ENCODE measurements around the gene ERCC2.
"Not testable (repeated sequence)": the region's sequence is repeated elsewhere in the genome, so short reads cannot be mapped to it uniquely, and the experiment has no call there.

The ERCC2 gene

DNA sequence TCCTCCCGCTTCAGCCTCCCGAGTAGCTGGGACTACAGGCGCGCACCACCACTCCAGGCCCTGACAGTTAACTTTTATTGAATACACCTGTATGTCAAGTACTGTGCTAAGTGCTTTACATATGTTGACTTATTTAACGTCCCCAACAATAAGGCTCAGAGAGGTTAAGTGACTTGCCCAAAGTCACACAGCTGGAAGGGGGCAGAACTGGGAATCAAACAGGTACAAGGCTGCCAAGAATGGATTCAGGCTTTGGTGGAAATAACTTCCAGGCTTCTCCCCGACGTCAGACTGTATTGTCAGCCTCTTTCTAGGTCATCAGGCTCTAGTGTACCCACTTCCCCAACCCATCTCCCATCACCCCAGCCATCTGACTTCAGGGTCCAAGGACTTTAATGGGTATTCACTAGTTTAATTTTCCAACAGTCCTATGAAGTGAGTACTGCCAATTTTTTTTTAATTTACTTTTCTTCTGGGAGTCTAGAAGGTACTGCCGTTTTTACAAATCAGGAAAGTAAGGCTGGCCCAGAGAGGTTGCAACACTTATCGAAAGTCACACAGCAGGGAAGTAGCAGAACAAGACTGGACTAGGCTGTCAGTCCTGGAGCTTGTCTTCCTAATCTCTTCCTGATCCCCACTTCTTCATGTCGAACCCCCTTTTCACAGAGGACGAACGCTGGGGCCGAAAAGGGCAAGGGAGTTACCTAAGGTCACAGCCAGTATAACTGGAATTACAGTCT is 42.8 kb downstream of the ERCC2 start:
- DNase-seq: no peak

DNA sequence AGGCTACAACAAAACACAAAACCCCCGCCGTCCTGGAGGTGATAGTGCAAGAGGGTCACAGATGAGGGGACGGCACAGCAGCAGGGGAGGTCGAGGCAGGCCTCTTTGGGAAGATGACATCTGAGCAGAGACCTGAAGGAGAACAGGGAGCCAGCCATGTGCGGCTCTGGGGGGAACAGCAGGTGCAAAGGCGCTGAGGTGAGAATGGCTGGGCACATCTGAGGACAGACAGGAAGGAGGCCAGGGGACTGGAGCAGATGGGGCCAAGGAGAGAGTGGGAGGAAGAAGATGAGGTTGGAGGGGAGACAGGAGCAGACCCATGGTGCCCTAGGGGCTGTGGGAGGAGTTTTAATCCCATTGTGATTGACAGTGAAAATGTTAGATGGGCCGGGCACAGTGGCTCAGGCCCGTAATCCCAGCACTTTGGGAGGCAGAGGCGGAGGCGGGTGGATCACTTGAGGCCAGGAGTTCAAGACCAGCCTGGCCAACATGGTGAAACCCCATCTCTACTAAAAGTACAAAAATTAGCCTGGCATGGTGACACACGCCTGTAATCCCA is 45.9 kb downstream of the ERCC2 start:
- no peak for DNase-seq

DNA sequence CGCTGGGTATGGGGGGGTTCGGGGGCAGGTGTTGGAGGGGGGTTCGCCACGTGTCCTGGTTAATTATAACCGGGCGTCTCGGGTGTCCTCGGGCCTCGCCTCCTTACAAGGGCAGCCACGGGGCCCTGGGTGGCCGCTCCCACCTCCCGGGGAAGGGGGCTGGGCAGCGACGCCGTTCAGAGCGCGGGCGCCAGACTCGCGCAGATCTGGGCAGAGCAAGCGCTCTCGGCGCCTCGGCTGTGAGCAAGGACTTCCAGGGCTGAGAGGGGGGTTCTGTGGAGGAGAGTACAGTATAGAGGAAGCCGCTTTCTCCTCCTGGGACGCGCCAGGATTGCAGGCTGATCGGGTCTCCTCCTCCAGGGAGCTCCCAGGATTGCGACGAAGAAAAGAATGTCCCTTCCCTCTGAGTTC is 46.7 kb downstream of the ERCC2 start:
- peak; percentile 36 for DNase-seq

DNA sequence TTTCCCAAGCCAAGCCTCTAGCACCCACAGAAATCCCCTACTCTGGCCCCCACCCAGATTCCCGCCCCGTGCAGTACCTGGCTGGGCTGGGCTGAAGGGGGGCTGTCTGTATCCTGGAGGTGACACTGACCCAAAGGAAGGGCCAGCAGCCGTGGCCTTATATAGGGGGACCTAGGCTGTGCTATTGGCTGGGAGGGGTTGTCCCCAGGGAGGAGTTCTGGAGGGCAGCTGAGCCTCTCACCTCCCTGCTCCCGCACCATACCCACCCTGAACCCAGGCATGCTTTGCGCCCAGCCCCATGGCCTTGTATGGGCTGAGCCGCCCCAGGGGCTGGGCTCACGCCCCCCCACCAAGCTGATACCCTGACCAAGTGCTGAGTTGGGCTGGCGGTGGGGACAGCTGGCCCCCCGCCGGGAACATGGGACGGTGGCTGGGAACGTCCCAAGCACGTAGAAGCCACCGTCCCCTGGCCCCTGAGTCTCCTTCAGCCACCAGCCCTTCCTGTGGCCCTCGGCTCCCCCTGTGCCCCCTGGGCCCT is 47.6 kb downstream of the ERCC2 start, which contains the start of gene CKM:
CKM (minus strand) TSS at position 132 of the 538 bp plus-strand sequence. CDS start 3,162 bp downstream, outside the sequence.
- DNase-seq: no peak

DNA sequence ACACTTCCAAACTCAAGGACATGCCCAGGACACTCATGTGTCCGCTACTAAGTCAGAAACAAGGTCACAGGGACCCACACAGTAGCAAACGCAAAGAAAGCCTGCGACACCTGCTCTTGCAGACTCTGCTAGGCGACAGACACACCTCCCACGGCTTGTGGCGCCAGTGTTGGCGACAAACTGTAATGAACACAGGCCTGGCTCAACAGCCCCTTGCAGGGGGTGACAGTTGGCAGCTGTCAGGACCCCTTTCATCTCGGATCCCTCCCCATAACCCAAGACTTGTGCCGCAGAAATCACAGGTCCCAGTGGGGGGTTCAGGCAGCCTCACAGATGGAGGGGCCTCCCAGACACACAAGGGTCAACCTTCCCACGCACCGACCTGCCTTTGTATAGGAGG is 48.1 kb downstream of the ERCC2 start:
- no peak for DNase-seq

DNA sequence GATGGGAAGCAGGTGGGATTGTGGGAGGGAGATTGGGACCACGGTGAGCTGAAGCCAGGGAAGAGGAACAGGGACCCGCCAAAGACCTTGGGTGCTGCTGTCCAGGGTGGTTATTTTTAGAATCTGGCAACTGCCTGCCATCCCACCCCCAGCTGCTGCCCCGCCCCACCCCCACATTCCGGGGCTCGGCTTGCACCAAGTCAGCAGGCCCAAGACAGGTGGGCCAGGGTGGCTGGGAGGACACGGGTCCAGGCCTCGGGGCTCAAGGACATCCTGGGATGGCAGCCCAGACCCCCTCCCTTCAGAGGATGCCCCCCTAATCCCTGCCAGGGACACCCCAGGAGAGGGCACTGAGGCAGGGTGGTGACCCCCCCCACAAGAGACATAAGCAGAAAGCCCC is 48.5 kb downstream of the ERCC2 start:
- no peak for DNase-seq

DNA sequence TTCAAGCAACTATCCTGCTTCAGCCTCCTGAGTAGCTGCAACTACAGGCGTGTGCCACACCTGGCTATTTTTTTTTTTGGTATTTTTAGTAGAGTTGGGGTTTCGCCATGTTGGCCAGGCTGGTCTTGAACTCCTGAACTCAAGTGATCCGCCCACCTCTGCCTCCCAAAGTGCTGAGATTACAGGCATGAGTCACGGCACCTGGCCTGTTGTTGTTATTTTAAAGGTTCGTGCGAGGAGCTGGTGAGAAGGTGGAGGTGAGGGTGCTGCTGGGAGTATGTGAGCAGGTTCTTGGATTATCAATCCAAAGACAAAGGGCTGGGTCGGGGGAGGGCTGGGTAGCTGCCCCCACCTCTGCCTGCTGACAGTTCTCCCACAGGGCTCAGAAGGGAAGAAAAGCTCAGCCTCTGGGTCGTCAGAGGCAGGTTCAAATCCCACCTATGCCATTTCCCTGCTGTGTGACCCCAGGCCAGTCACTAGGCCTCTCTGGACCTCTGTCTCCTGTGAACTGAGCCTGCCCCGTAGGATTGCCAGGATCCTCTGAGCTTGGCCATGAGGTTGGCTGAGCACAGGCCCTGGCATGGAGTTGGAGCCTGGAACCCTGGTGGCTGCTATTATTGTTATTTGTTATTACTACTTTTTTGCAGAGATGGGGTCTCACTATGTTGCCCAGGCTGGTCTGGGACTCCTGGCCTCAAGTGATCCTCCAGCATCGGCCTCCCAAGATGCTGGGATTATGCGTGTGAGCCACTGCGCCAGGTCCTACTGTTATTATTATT is 49.2 kb downstream of the ERCC2 start:
- no peak for DNase-seq

DNA sequence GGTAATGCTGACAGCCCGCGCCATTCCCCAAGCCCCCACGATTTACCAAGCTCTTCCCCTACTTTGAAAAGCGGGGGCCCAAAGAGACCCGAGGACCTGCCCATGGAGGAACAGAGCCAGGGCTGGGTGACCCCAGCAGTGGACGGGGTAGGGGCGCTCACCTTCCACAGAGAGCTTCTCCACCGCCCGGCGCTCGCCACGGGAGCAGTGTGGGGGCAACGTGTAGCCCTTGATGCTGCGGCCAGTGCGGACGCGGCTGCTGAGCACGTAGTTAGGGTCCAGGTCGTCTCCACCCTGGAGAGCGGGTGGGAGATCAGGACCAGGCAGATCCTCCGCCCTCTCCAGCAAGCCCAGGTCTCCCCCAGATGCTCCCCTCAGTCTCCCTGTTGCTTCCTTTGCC is 55.1 kb downstream of the ERCC2 start:
- no peak for DNase-seq

DNA sequence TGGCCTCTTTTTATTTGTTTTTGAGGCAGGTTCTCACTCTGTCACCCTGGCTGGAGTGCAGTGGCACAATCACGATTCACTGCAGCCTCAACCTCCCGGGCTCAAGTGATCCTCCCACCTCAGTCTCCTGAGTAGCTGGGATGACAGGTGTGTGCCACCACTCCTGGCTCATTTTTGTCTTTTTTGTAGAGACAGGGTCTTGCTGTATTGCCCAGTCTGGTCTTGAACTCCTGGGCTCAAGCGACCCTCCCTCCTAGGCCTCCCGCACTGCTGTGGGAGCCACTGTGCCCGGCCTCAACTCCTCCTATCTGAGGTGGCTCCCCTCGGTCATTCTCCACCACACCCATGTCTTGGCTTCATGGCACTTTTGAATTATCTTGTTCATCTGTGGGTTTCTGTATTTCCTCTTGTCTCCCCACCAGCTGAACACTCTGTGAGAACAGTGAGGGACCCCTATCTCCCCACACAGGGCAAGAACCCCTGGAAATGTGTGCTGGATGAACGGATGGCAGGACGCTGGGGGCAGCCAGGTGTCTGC is 55.6 kb downstream of the ERCC2 start:
- peak; percentile 66 for DNase-seq

DNA sequence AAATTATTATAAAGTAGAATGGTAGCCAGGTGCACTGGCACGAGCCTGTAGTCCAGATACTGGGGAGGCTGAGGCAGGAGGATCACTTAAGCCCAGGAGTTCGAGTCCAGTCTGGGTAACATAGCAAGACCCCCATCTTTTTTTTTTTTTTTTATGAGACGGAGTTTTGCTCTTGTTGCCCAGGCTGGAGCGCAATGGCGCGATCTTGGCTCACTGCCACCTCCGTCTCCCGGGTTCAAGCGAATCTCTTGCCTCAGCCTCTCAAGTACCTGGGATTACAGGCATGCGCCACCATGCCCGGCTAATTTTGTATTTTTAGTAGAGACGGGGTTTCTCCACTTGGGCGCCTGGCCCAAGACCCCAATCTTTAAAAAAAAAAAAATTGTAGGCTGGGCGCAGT is 58.1 kb downstream of the ERCC2 start:
- DNase-seq: not testable (repeated sequence)

DNA sequence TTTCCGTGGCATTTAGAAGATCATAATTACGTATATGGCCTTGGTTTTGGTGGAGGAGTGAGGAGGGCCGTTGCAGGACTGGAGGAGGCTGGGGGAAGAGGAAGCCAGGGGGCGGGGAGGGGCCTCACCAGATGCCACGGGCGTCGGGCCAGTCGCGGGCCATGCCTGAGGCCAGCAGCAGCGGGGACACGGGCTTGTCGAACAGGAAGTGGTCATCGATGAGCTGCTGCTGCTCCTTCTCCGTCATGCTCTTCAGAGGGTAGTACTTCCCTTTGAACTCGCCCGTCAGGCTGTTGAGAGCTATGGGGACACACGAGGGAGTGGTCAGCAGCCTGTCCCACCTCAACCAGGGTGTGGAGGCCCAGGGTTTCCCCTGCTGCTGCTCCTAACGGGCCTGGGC is 58.8 kb downstream of the ERCC2 start:
- peak; percentile 75 for DNase-seq

DNA sequence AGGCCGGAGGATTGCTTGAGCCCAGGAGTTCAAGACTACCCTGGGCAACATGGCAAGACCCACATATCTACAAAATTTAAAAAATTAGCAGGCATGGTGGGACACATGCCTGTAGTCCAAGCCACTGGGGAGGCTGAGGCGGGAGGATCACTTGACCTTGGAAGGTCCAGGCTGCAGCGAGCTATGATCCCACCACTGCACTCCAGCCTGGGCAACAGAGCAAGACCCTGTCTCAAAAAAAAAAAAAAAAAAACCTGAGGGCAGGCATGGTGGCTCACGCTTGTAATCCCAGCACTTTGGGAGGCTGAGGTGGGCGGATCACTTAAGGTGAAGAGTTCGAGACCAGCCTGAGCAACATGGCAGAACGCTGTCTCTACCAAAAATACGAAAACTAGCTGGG is 61.1 kb downstream of the ERCC2 start:
- DNase-seq: not testable (repeated sequence)

DNA sequence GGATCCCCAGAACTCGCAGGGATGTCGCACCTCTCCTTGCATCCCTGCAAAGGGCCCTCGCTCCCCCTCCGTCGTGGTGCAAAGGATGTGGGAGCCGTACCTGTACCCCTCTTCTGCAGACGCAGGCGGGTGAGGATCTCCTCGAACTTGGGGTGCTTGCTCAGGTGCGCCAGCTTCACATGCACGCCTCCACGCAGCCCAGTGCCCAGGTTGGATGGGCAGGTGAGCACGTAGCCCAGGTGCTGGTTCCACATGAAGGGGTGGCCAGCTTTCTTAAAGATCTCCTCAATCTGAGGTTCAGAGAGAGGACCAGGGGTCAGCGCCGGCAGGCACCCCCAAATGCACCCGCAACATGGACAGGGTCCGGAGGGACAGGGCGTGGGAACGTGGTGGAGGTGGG is 63.0 kb downstream of the ERCC2 start:
- DNase-seq: no peak

DNA sequence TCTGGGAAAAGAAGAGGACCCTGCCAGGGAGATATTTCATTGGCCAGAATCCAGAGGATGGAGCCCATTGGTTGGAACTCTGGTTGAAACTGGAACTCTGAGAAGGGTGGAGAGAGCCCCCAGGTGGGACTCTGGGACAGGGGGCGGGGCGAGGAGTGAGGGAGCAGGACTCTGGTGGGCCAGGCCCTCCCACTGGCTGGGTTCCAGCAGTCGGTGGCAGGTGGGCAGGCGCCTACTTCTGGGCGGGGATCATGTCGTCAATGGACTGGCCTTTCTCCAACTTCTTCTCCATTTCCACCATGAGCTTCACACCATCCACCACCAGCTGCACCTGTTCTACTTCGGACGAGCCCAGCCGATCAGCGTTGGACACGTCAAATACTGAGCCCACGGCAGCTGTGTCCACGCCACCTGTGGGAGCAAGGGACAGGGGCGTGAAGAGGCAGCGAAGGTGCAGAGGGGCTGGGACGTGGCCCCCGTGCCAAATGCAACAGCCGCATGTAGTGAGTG is 63.8 kb downstream of the ERCC2 start:
- no peak for DNase-seq

DNA sequence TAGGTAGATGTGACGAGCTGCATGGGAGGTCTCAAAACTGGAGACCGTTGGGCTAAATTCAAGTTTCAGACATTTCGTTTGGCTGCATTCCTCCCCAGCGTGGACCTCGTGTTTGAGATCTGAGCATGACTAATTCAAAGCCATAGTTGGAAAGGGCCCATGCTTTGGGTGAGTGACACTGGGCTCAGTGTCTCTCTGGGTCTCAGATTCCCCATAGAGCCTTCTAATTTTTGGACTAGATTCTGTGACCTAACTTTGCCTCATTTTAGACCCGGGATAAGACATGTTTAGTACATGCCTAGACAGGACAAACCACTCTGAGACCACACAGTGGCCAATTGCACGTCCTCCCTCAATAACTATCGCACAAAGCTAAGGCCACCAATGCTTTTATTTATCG is 64.3 kb downstream of the ERCC2 start:
- no peak for DNase-seq

DNA sequence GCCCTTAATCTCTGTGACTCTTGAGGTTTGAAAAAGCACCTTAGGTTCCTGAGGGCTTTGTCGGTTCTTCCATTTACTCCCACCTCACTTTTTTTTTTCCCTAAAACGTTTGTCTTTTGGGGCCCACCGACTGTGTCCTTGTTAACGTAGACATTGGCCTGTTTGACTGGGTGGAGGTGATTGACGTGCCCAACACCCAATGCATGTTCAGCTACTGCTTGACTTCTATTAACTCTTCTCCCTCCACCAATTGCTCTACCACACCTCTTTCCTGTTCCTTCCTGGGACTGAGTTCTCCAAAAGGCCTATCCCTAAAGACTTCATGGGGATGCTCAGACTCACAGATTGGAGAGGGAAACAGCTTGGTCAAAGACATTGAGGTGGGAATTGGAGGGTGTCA is 65.0 kb downstream of the ERCC2 start:
- no peak for DNase-seq

DNA sequence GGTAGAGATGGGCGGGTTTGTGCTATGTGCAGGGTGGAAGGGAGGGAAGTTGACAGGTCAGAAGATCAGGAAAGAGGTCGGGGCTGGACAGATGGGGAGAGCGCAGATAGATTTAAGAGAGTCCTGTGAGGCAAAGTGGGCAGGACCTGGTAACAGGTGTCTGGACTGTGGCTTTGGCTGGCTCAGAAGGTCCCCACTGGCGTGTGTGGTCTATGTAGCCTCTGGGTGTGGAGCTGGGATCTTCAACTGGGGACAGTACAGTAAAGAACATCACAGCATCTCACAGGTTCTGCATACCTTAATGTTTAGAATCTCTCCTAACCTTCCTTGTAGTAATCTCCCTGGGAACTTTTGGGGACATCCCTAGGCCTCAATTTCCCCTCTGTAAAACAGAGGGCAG is 65.4 kb downstream of the ERCC2 start:
- DNase-seq: no peak

DNA sequence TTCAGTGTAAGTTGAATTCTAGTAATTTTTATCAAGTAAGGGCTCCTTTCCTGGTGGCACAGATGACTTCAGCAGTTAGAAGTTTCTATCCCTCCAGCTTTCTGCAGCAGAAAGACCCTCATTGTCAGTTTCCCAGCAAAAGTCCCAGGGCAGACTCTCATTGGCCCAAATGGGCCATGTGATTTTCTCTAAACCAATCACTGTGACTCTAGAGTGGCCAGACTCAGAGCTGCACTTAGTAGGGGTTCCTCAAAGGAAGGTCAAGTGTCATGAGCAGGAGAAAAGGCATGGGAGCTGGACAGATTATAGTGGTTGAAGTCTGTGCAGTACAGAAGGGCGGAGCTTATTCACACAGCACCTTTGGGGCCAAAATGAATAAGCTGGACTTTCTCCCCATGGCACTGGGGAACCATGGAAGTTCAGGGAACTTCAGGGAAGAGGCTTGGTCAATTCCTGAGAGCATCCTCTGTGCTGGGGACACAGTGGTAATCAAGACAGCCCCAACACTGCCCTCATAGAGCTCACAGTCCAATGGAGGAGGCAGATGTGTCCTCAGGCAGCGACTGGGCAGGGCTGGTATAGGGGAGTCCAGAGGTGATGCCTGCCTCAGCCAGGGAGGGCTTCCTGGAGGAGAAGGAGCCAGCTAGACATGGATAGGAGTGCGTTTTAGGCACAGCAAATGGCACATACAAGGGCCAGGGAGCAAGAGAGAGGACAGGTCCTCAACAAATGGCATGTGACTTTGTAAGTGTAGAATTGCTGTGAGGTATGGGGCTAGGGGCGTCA is 66.0 kb downstream of the ERCC2 start:
- DNase-seq: no peak

DNA sequence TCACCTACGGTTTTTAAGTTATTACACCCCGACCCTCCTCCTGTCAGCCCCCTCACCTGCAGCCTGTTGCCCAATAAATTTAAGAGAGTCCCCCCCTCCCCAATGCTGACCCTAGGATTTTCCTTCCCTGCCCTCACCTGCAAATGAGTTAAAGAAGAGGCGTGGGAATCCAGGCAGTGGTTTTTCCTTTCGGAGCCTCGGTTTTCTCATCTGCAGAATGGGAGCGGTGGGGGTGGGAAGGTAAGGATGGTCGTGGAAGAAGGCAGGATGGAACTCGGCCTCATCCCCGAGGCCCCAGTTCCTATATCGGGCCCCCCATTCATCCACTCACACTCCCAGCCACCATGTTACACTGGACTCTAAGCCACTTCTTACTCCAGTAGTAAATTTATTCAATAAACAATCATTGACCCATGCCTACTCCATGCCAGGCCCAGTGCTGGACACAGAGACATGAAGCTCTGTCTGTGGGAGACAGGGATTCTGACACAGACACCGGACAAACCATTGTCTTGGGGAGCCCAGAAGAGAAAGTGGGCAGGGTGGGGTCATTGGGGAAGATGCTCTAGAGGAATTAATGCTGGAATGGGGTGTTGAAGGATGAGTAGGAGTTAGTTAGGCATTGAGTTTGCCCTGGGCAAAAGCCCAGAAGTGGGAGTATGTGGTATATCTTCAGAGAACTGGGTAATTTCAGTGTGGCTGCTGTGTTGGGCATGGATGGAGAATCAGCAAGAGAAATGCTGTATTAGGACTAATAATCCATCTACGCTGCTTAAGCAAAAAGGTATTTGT is 66.9 kb downstream of the ERCC2 start:
- DNase-seq: no peak

DNA sequence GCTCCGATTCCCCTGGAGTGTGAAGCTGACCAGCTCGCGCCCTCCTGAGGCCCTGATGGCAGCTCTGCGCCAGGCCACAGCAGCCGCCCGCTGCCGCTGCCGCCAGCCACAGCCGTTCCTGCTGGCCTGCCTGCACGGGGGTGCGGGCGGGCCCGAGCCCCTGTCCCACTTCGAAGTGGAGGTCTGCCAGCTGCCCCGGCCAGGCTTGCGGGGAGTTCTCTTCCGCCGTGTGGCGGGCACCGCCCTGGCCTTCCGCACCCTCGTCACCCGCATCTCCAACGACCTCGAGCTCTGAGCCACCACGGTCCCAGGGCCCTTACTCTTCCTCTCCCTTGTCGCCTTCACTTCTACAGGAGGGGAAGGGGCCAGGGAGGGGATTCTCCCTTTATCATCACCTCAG is 68.0 kb downstream of the ERCC2 start:
- DNase-seq: no peak
